Right ventricle myocardium inferior (tissue), 1 donor: ENCODE data around the gene PPFIBP2. TPM values are rescaled to one million over a fixed set of nuclear protein-coding genes. Genes with fewer than 3 reads are reported as not detected.

ENCODE experiments used
- ATAC-seq: fragments of 200-7000 bp; cut with Tn5 transposase; one replicate; pipeline ENCODE4 v1.9.1; 2020; ENCODE audit warnings: mild to moderate bottlenecking, moderate library complexity
- DNase-seq: peaks from one replicate; pipeline ENCODE4 v3.0.0; 2021; ENCODE audit errors: missing footprints
- intact Hi-C: fragments of 100-400 bp; cut with DNase I; formaldehyde crosslinking; loops from one replicate; pipeline ENCODE4 v1.11.0; 2022
- total RNA-seq: library from RNA; stranded (reverse); fragmentation: NEBNext Ultra II Directional; extraction: Animal tissue kit (Norgen Biotek cat#: 25700); gene quantifications from one replicate; pipeline ENCODE4 v1.2.1, GENCODE V29; 2021
- donor health status: DM: no; HTN: yes; CAD: no; lungs with severe emphysema.

Gene PPFIBP2
- total RNA-seq, 1 donor from 2014 or later, result 21.4 TPM

DNA sequence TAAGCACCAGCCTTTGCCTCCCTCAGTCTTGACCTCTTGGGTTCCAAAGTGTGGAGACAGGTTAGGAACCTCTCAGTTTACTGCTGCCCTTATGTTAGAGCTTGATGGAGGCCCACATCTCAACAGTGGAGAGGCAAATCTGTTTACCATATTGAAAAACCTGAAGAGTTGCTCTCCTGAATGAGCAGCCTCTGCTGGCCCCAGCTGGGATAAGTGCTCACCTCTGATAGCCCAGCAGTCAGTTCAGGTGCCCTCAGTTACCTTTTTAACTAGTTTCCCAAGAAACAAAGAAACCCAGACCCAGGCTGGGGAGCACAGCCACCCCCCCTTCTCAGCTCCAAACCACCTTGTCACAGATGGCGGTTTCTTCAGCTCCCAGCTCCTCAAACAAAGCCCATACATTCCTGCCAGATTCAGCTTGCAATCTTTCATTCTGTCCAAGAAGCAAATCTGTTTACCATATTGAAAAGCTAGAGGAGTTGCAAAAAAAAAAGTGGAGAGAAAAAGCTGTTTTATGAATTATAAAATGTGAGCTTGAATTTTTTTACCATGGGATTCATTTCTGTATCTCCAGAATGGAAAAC, 57.2 kb downstream of the PPFIBP2 start:
- DNase-seq (no peak), ATAC-seq (no peak)
- intact Hi-C loops, result loop anchor here (1.0 to 10.0 kb wide), 3 partner anchors 59 to 114 kb away; partner anchors contain the start of gene PPFIBP2

DNA sequence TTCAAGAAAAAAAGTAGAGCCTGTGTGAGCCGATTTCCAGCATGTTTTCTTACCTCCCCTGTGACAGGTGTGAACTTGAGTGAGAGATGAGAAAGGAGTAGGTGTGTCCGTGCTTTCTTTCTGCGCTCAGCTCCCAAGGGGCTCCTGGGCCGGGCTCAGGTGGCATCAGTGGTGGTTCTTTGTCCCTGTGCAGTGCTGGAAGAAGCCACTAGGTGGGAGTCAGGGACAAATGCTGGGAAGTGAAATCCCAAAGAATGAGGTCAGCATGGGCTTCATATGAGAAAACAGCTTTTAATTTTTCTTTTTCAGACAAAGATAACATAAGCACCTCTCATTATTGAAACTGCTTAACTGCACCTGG, 57.8 kb downstream of the PPFIBP2 start:
- DNase-seq, result no peak
- peak; percentile 69 for ATAC-seq
- intact Hi-C loops, result loop anchor here (1.0 to 10.0 kb wide), 3 partner anchors 59 to 113 kb away; partner anchors contain the start of gene PPFIBP2

DNA sequence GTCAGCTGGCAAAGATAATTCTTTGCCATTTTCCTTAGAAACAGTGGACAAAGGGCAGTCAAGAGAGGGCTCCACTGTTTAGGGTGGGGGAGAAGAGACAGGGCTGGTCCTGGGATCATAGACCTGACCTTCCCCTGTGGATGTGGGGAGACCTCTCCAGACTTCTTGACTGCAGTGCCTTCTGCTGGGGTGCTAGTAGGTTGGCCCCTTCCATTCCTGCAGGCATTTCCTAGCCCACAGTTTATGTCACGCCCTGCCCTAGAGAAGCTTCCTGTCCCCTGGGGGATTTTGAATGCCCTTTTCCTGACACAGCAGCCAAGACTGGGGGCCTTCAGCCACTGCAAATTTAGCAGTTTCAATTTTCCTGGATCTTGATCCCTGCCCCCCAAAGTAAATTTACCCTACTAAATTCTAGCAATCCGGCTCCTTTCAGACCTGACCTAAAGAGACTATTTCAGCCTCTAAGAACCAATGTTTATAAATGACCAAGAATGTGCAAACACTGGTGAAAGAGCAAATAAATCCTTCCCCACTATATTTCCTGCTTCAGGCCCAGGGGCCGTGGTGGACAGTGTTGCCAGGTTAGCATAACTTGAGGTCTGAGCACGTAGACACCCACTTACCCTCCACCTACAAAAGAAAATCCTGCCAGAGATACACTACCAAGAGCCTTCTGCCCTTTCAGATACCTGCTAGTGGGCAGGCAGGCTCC, 58.4 kb downstream of the PPFIBP2 start:
- intact Hi-C loops, result loop anchor here (5.0 to 10.0 kb wide), 2 partner anchors 60 to 113 kb away; partner anchors contain the start of gene PPFIBP2
- DNase-seq (no peak), ATAC-seq (no peak)

DNA sequence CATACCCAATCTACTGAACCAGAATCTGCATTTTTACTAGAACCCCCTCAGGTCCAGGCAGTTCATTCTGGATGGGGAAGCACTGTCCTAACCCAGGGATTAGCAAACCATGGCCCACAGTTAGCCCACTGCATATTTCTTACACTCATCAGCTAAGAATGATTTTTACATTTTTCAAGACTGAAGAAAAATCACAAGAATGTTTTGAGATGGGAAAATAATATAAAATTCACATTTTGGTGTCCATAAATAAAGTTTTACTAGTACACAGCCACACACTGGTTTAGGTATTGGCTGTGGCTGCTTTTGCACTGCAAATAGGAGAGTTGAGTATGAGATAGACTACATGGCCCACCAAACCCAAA, 59.4 kb downstream of the PPFIBP2 start:
- no peak for ATAC-seq
- intact Hi-C loops, result loop anchor here (5.0 to 10.0 kb wide), 2 partner anchors 61 to 112 kb away; partner anchors contain the start of gene PPFIBP2
- DNase-seq, result no peak

DNA sequence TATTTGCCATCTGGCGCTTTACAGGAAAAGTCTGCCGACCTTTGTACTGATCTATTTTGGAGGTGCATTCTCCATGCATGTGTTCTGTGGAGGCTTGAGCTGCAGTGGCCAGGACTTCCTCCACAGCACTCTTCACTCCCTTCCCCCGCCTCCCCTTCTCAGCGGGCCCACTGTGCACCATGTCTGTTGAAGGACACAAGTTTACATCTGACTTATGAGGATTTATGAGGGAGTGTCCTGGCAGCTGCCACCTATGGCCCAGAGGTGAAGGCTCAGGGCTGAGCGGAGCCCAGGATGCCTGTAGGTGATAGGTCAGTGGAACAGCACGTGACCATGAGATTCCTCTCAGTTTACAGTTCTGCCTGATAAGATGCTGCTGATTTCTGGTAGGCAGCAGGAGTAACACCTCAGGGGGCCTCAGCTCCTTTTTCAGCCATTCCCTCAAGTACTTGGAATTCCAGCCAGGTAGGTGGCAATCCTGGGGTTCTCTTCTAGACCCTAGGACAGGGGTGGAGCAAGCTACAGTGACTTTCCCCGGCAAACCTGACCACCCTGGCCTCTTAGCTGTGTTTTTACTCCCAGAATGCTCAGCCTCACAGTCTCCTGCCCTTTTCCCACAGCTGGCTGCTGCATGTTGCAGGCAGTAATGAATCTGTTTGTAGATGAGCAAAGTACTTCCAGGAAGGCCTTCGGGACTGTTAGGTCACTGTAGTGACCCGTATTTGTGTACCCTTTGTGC, 59.9 kb downstream of the PPFIBP2 start:
- intact Hi-C loops, result loop anchor here (5.0 to 10.0 kb wide), 2 partner anchors 61 to 111 kb away; partner anchors contain the start of gene PPFIBP2
- ATAC-seq (no peak), DNase-seq (no peak)

DNA sequence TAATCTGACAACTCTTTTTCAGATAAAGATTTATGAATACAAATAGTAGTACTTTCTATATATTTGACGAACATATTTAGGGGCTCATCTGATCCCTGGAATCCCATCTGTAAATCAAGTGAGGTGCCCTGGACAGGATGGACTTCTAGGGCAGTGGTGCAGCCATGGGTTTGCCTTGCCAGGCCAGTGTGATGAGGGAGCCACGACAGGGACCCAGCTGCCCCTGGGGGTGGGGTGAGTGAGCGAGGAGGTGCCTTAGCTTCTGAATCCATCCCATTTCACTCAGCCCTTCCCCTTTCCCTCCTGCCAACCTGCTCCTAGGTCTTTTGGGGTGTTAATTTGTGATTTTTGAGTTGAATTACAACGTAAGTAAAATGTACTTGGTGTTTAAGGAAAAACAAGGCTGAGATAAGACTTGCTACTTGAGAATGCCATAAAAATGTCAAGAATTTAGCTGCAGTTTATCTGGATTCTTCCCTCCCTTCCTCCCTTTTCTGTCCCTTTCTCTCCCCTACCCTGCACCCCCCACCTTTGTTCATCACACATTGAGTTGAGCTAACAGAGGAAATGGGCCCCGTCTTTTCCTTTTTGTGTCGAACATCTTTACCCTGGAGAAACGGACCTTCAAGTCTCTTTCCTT, 60.8 kb downstream of the PPFIBP2 start:
- DNase-seq (no peak), ATAC-seq (no peak)
- intact Hi-C loops, result loop anchor here (5.0 to 10.0 kb wide), 3 partner anchors 62 to 110 kb away; partner anchors contain the start of gene PPFIBP2

DNA sequence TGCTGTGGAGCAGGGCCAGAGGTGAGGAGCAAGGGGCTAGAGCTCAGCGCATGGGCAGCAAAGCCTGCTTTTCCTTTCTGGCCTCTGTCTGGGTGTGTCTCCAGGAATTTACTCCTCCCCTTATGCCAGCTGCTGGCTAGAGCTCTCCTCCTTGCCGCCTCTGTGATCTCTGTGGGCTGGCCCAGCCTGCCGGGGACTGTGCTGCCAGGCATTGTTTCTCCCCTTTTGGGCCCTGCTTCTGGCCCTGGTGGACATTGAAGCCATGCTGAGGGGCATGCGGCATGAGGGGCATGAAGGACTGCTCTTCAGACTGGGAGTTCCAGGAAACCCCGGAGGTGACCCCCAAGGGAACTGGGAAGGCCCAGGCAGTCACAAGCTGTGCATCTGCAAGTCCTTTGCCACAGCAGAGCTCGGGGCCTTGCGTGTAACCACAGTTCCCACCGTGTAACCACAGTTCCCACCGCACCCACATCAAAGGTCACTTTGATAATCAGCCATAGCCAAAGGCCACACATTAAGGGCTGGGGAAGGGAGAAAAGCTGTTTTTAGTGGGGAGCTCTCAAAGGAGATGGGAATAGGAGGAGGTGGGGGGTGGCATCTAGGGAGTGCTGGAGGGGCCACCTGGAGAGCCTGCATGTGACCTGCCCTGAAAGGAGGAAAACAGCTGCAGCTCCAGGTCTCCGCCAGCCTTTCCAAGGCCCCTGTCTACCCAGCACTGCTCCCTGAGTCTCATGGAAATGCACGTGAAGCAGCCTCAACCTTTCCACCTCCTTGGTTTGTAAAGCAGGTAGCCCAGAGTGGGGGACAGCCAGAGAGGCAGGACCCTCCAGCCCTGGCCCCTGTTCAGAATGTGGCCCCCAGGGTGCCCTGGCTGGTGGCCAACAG, 62.3 kb downstream of the PPFIBP2 start:
- DNase-seq (no peak), ATAC-seq (peak; percentile 34)
- intact Hi-C loops, result loop anchor here (5.0 to 10.0 kb wide), 2 partner anchors 61 to 109 kb away; no protein-coding TSS in a partner anchor

DNA sequence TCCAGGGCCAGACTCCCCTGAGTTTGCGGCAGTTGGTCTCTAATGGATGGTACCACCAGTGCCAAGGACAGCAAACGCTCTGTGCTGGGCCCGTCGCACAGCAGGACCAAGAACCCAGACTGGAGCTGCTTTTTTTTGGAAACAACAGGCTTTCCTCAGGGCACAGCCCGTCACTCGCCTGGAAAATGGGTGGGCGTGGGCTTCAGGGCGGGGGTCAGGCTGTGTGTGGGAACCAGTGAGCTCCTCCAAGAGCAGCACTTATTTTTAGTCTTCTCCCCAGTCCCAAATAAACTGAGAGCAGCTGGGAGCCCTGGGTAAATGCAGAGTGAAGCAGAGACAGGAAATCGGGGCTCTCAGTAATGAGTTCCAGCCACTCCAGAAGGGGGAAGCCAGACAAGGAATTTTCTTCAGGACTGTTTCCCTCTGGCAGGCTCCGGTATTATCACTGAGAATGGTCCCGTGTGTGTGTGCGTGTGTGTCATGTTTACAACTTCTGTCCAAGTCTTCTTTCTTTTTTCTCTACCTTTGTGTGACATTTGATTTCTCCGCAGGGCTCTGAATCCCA, 63.0 kb downstream of the PPFIBP2 start:
- DNase-seq (no peak), ATAC-seq (peak; percentile 55)
- intact Hi-C loops, result loop anchor here (5.0 to 10.0 kb wide), 2 partner anchors 60 to 108 kb away; no protein-coding TSS in a partner anchor

DNA sequence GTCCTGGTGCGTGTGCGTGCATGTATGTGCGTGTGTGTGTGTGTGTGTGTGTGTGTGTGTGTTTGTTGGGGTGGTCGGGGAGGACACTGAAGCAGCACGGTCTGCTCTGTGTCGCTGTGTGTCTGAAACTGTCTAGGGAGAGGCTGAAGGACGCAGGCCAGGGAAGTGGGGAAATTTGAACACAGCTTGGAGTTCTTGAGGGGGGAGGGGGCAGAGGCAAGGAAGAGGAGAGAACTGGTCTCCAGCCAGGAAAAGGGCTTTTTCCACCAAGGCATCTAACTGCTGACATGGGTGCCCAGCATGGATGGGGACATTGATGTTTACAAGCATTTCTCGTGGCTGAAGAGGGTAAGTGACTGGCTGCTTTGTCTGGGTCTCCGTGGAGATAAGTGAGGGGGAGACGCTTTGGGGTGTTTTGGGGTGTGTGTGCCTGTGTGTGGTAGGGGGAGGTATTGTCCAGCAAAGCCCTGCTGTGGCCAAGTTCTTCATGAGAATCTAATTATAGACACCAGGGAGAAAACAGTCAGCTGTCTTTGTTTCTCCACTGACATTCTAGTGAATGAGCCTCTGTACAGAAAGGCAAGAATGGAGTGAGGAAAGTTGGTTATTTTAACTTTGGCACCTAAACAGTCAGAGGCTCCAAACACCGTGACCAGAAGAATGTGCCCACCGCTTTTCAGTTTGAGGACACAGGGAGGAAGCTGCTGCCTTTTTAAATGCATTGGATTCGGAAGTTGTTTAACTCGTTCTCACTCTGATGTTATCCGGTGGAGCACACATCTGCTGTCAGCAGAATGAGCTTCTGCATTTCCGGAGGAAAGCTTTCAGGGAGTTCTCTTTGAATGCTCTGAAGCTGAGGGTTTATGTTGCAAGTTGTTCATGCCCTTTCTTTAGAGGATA, 63.7 kb downstream of the PPFIBP2 start:
- intact Hi-C loops, result loop anchor here (5.0 to 10.0 kb wide), 2 partner anchors 60 to 107 kb away; no protein-coding TSS in a partner anchor
- ATAC-seq (peak; percentile 61), DNase-seq (no peak)

DNA sequence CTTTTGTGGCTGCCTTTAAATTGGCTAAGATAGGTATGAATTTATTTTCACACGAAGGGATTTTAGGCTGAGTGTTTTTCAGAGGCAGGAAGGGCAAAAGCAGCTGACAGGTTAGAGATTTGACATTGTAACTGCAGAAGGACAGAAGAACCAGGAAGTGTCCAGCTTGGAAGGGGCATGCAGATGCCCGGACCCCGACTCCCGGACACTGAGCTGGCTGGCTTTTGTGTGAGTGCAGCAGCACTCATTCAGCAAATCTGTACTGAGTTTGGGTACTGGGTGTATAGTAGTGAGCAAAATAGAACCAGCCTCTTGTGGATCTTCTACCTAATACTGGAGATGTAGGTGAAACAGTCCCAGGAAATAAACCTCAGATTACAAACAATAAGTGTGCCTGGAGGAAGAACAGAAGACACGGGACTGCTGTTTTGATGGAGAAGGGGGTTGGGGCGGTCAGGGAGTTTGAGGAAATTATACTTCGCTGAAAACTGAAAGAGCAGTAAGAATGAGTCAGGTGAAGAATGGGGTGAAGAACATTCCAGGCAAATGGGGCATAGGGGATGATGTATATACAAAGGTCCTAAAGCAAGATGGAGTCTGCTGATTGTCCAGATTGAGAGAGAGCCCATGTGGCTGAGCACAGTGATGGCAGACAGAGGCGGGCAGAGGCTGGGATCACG, 64.6 kb downstream of the PPFIBP2 start:
- no peak for ATAC-seq
- no peak for DNase-seq
- intact Hi-C loops, result loop anchor here (5.0 to 10.0 kb wide), 2 partner anchors 59 to 106 kb away; no protein-coding TSS in a partner anchor

DNA sequence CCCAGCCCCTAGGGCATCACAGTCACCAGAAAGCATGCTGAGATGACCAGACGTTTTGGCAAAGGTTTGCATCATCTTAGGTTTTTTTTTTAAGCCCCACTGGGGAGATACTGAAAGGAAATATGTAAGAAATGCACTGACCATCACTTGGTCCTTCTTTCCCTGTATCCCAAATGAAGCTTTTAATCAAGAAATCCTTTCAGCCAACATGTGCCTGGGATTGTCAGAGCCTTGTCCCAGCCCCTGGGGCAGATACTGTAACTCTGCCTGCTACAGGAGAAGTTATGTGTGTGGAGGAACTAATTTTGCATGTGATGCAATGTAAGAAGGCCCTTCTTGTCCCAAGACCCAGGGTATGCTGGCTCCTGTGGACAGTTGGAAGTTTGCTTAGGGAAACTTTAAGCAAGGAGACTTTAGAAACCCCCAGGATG, 65.6 kb downstream of the PPFIBP2 start:
- DNase-seq (no peak), ATAC-seq (peak; percentile 48)
- intact Hi-C loops, result loop anchor here (5.0 to 10.0 kb wide), 2 partner anchors 58 to 105 kb away; no protein-coding TSS in a partner anchor

DNA sequence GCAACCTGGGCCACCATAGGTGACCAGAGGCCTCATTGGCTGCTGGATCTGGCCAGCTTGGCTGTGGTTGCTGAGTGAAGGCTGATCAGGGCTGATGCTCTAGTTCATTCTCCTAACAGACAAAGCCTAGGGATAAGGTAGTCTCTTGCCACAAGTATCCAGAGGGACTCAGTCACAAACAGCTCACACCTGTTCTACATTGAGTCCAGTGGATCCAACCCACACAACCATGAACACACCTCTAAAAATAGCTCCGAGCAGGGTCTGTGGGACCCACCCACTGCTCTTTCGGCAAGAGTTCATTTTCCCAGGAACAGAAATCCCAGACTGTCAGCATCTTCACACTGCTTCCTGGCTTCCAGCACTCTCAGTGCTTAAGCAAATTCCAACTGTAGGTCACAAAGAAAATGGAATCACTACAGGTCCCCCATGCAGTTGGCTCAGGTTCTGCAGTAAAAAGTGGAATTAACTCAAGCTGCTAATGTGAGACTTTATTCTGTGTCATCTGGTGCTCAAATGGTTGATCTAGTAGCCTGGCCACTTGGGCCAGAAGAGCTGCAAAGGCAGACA, 67.3 kb downstream of the PPFIBP2 start:
- intact Hi-C loops, result no loop called here
- DNase-seq (no peak), ATAC-seq (no peak)

DNA sequence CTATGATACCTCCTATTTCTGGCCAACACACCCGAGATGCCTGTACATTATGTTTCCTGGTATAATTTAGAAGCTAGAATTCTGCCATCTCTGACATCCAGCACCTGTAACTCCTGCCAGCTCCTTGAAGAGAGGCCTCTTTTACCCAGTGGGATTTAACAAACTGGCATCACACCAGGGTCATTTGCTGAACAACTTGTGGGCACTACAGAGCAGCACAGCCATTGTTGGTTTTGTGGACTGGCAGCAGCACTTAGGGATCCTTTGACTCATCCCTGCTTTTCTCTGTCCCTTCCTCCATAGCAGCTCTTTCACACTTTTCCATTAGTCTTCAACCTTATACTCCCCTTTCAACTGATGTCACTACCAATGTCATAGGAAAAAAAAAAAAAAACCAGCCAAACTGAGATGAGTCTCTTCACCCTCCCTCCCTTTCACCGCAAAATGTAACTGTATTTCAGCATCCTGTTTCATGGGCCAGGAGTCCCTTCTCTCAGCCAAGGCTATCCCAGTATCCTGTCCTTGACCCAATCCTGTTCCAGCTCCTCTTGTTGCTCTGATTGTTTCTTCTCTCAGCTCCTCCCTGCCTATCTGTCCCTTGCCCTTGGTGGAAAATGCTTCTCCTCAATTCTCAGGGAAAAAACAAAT, 68.7 kb downstream of the PPFIBP2 start:
- no peak for ATAC-seq
- no peak for DNase-seq
- intact Hi-C loops, result no loop called here

DNA sequence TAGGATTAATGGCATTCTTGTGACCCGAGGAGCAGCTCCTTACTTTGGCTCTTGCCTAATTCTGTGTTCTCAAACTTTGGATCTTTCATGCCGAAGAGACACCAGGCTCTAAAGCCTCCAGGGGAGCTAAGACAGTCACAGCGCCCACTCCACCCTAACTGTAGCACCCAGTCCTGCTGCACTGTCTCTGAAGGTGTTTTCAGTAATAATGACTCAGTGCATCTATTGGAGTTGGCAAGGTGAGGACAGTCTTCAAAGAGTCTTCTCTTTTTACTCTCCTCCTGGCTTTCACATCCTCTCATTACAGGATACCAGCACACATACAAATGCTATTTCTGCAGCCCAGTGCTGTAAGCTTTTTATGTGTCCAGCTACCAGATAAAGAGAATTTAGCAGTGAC, 69.4 kb downstream of the PPFIBP2 start:
- intact Hi-C loops, result no loop called here
- DNase-seq (no peak), ATAC-seq (no peak)

DNA sequence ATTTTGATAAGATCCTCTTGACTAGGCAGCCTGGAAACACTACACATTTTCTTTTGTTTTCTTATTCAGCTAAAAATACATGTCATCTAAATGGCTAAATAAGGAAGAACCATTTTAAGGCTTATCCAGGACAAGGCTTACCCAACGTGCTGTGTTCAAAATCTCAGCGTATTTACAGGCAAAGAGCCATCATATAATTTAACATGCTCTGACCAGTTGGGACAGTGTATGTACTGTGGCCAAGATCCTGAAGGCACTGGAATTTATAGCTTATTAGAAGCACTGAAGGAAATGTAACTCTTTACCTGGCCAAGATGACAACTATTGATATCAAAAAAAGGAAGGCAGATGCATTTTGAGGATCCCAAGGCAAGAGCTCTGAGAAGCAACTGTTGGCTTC, 71.1 kb downstream of the PPFIBP2 start:
- DNase-seq (no peak), ATAC-seq (no peak)
- intact Hi-C loops, result no loop called here
